Endothelial cell of umbilical vein (primary cell): Measurements from ENCODE around the gene VPS26C.

Experiments used
- EZH2 ChIP-seq: IDR thresholded peaks from 2 replicates; pipeline ENCODE4 v1.6.1; 2012; ENCODE audit warnings: borderline replicate concordance, low read depth, mild to moderate bottlenecking, moderate library complexity, low read length, inconsistent platforms; ENCODE audit not compliant: severe bottlenecking
- FOS ChIP-seq: IDR thresholded peaks from 2 replicates; pipeline ENCODE4 v1.6.1; 2011; ENCODE audit warnings: mild to moderate bottlenecking, low read length, moderate library complexity, borderline replicate concordance; ENCODE audit not compliant: insufficient read depth
- JUN ChIP-seq: IDR thresholded peaks from 2 replicates; pipeline ENCODE4 v1.6.1; 2011; ENCODE audit warnings: borderline replicate concordance, low read depth; ENCODE audit not compliant: insufficient read length, insufficient read depth
- POLR2A ChIP-seq: IDR thresholded peaks from 2 replicates; pipeline ENCODE4 v1.6.1; 2012; ENCODE audit warnings: low read depth, mild to moderate bottlenecking, control low read depth, low read length
- TF ChIP-seq, protein P1 (sequence below), 2 donors: IDR thresholded peaks; 1 replicate in 1 of 2; 2 replicates in 1 of 2; pipeline ENCODE4 v1.5.1; 2011; ENCODE audit warnings: low read length in 2 of 2, mild to moderate bottlenecking in 2 of 2, moderate library complexity in 2 of 2, control low read depth in 1 of 2, inconsistent platforms in 1 of 2, low read depth in 1 of 2; ENCODE audit not compliant: insufficient read depth in 1 of 2; ENCODE audit errors: extremely low read depth in 1 of 2
- TF ChIP-seq, protein P2 (sequence below): IDR thresholded peaks from 2 replicates; pipeline ENCODE4 v1.6.1; 2011; ENCODE audit not compliant: insufficient read depth, insufficient read length

DNA sequence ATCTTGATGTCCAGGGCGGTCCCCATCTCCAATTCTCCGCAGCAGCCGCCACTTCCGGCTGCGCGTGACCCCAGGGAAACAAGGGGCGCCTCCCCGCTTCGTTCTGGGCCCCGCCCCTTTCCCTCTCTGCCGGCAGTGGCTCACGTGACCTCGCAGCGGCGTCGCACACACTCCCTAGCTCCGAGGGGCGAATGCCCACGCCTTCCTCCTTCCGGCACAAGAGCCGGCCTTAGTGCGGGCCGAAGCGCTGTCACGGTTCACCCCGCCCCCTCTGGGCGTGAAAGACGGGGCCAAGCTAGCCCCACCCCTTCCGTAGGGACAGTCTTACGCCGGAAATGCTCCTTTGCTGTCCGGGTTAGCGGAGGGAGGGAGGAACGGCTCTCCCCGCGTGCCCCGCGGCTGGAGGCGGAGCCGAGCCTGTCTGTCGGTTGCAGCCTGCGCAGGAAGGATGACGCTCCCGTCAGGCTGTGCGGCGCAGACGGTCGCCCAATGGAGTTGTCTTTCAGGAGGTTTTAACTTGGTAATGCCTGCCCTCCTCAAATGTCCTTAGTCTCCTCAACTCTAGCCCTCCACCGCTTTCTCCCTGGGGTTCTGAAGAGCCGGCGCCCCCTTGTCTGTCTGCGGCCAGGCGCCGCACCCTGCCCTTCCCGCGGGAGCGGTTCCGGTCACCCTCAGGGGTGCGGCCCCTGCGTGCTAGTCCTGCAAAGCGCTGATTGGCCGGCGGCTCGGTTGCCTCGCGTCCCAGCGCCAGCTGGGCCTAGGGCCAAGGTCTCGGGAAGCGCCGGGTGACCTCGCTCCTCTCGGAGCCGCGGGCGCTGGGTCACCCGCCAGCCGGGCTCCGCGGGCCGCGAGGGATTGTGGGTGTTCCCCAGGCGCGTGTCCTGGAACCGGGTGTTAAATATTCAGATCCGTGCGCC, at the start of gene VPS26C:
- TF ChIP-seq, protein P1, sequence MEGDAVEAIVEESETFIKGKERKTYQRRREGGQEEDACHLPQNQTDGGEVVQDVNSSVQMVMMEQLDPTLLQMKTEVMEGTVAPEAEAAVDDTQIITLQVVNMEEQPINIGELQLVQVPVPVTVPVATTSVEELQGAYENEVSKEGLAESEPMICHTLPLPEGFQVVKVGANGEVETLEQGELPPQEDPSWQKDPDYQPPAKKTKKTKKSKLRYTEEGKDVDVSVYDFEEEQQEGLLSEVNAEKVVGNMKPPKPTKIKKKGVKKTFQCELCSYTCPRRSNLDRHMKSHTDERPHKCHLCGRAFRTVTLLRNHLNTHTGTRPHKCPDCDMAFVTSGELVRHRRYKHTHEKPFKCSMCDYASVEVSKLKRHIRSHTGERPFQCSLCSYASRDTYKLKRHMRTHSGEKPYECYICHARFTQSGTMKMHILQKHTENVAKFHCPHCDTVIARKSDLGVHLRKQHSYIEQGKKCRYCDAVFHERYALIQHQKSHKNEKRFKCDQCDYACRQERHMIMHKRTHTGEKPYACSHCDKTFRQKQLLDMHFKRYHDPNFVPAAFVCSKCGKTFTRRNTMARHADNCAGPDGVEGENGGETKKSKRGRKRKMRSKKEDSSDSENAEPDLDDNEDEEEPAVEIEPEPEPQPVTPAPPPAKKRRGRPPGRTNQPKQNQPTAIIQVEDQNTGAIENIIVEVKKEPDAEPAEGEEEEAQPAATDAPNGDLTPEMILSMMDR (IDR thresholded peaks at IDR 0.05; ENCODE audit: extremely low read depth in 1 of 2, insufficient read depth in 1 of 2, low read depth in 1 of 2, low read length in 2 of 2), result no peak
- TF ChIP-seq EZH2, result no peak
- TF ChIP-seq FOS, result no peak
- TF ChIP-seq, protein P2, sequence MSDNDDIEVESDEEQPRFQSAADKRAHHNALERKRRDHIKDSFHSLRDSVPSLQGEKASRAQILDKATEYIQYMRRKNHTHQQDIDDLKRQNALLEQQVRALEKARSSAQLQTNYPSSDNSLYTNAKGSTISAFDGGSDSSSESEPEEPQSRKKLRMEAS, result peak; percentile 92
- no peak for TF ChIP-seq JUN
- TF ChIP-seq POLR2A, result peak; percentile 17
